HepG2 (cell line): Measurements from ENCODE around the gene GMEB1. TPM values are rescaled to one million over a fixed set of nuclear protein-coding genes. Genes with fewer than 3 reads are reported as not detected.
A peak's percentile ranks its signal among the peaks of the same experiment; 100 is the strongest.

Experiments used
- CBX2 ChIP-seq, 2 experiments: fragments of 200-600 bp in 1 of 2; sonication (generic); formaldehyde crosslinking in 1 of 2; IDR thresholded peaks; 2 replicates each; pipeline versions ENCODE4 v1.7.0 to v1.8.1; 2018 to 2022; ENCODE audit warnings: low read depth in 2 of 2, low read length in 1 of 2, mild to moderate bottlenecking in 1 of 2, missing genetic modification reagents in 1 of 2
- DNMT3B ChIP-seq: conservative IDR thresholded peaks from 2 replicates; pipeline ENCODE4 v1.6.1; 2016; ENCODE audit warnings: missing biosample characterization, control low read depth
- GLI4 ChIP-seq: sonication (generic); formaldehyde crosslinking; IDR thresholded peaks from 2 replicates; pipeline ENCODE4 v1.5.1; 2020; ENCODE audit warnings: missing genetic modification reagents, mild to moderate bottlenecking, moderate library complexity, borderline replicate concordance
- HMG20B ChIP-seq: conservative IDR thresholded peaks from 2 replicates; pipeline ENCODE4 v1.6.1; 2016; ENCODE audit warnings: missing genetic modification reagents, missing compliant biosample characterization
- IKZF5 ChIP-seq: IDR thresholded peaks from 2 replicates; pipeline ENCODE4 v1.6.1; 2018; ENCODE audit warnings: missing genetic modification reagents, mild to moderate bottlenecking, missing compliant biosample characterization
- KAT8 ChIP-seq: IDR thresholded peaks from 2 replicates; pipeline ENCODE4 v1.6.1; 2016; ENCODE audit warnings: missing genetic modification reagents, missing compliant biosample characterization
- MBNL3 ChIP-seq: fragments of 250-450 bp; sonication (Bioruptor Pico); conservative IDR thresholded peaks from 2 replicates; pipeline ENCODE4 v1.8.0; 2022; ENCODE audit warnings: mild to moderate bottlenecking, inconsistent platforms
- NFIC ChIP-seq: IDR thresholded peaks from 2 replicates; pipeline ENCODE4 v1.6.1; 2012; ENCODE audit warnings: mild to moderate bottlenecking, low read length, inconsistent platforms
- POLR2AphosphoS5 ChIP-seq: IDR thresholded peaks from 2 replicates; pipeline ENCODE4 v1.6.1; 2012; ENCODE audit warnings: low read depth, low read length
- REXO4 ChIP-seq: sonication (generic); formaldehyde crosslinking; IDR thresholded peaks from 2 replicates; pipeline ENCODE4 v1.8.0; 2022; ENCODE audit warnings: missing genetic modification reagents, mild to moderate bottlenecking, borderline replicate concordance
- SCMH1 ChIP-seq: sonication (generic); formaldehyde crosslinking; IDR thresholded peaks from 2 replicates; pipeline ENCODE4 v1.9.0; 2021; ENCODE audit warnings: missing genetic modification reagents, mild to moderate bottlenecking, borderline replicate concordance
- SIX4 ChIP-seq: sonication (generic); formaldehyde crosslinking; IDR thresholded peaks from 2 replicates; pipeline ENCODE4 v1.4.0; 2020; ENCODE audit warnings: missing genetic modification reagents
- SKI ChIP-seq: fragments of 450-650 bp; IDR thresholded peaks from one replicate; pipeline ENCODE4 v1.6.1; 2018; ENCODE audit warnings: mild to moderate bottlenecking; ENCODE audit not compliant: partially characterized antibody
- TARDBP ChIP-seq: sonication (generic); formaldehyde crosslinking; IDR thresholded peaks from 2 replicates; pipeline ENCODE4 v1.8.0; 2022; ENCODE audit warnings: mild to moderate bottlenecking, missing genetic modification reagents
- TBX3 ChIP-seq: fragments of 450-650 bp; IDR thresholded peaks from 2 replicates; pipeline ENCODE4 v1.6.1; 2017; ENCODE audit warnings: antibody characterized with exemption, mild to moderate bottlenecking, inconsistent platforms, borderline replicate concordance
- ZBTB1 ChIP-seq: sonication (generic); formaldehyde crosslinking; IDR thresholded peaks from 2 replicates; pipeline ENCODE4 v1.4.0; 2020; ENCODE audit warnings: missing genetic modification reagents, borderline replicate concordance
- ZBTB20 ChIP-seq: sonication (generic); formaldehyde crosslinking; IDR thresholded peaks from 2 replicates; pipeline ENCODE4 v1.8.1; 2023; ENCODE audit warnings: missing genetic modification reagents, low read depth, mild to moderate bottlenecking, borderline replicate concordance
- ZFP37 ChIP-seq: sonication (generic); formaldehyde crosslinking; IDR thresholded peaks from 2 replicates; pipeline ENCODE4 v1.4.0; 2020; ENCODE audit warnings: missing genetic modification reagents, borderline replicate concordance
- ZNF121 ChIP-seq: sonication (generic); formaldehyde crosslinking; IDR thresholded peaks from 2 replicates; pipeline ENCODE4 v1.5.0; 2020; ENCODE audit warnings: mild to moderate bottlenecking, missing genetic modification reagents
- ZNF143 ChIP-seq: sonication (generic); formaldehyde crosslinking; IDR thresholded peaks from 2 replicates; pipeline ENCODE4 v1.4.0; 2020; ENCODE audit warnings: missing genetic modification reagents
- ZNF232 ChIP-seq: sonication (generic); formaldehyde crosslinking; IDR thresholded peaks from 2 replicates; pipeline ENCODE4 v1.4.0; 2020; ENCODE audit warnings: missing genetic modification reagents, borderline replicate concordance
- ZNF317 ChIP-seq: sonication (generic); formaldehyde crosslinking; IDR thresholded peaks from 2 replicates; pipeline ENCODE4 v1.5.0; 2020; ENCODE audit warnings: mild to moderate bottlenecking, missing genetic modification reagents
- ZNF331 ChIP-seq: sonication (generic); formaldehyde crosslinking; IDR thresholded peaks from 2 replicates; pipeline ENCODE4 v1.4.0; 2020; ENCODE audit warnings: missing genetic modification reagents
- ZNF589 ChIP-seq: sonication (generic); formaldehyde crosslinking; conservative IDR thresholded peaks from 2 replicates; pipeline ENCODE4 v1.8.0; 2022; ENCODE audit warnings: mild to moderate bottlenecking, moderate library complexity, missing genetic modification reagents
- ZSCAN31 ChIP-seq: sonication (generic); formaldehyde crosslinking; IDR thresholded peaks from 2 replicates; pipeline ENCODE4 v1.5.0; 2020; ENCODE audit warnings: low read depth, mild to moderate bottlenecking, missing genetic modification reagents
- ZSCAN5A ChIP-seq: sonication (generic); formaldehyde crosslinking; IDR thresholded peaks from 2 replicates; pipeline ENCODE4 v1.8.0; 2022; ENCODE audit warnings: mild to moderate bottlenecking, missing genetic modification reagents, borderline replicate concordance
- polyA plus RNA-seq, 8 experiments: library from polyadenylated mRNA; depleted of rRNA in 3 of 8; stranded (reverse) in 7 of 8; unstranded in 1 of 8; fragments of >200 nt; fragmentation: Illumina TruSeq in 4 of 8; extraction: Trizol in 4 of 8; gene quantifications; 2 replicates each; pipeline versions ENCODE4 v1.2.1 to v1.2.3, GENCODE V29; 2011 to 2016; ENCODE audit warnings: low read depth in 4 of 8, missing spikeins in 1 of 8, mixed read lengths in 1 of 8; ENCODE audit not compliant: insufficient read depth in 1 of 8
- total RNA-seq, 5 experiments: library from RNA; depleted of rRNA; stranded (reverse); fragments of >200 nt; fragmentation: Illumina TruSeq; extraction: Trizol; gene quantifications; 2 replicates each; pipeline ENCODE4 v1.2.3, GENCODE V29; 2016; ENCODE audit warnings: low read depth in 1 of 5

The GMEB1 gene
- total and polyA plus RNA-seq, 2 of the 13 experiments (the other 11 are each of a cell fraction or from before 2014, with no cell fraction given) = 3.0 to 6.0 TPM

- TF ChIP-seq ZNF121 (no peak; the same call in 1 of the 2 replicates), ZFP37 (CRISPR knock-in tag) (no peak), ZNF232 (CRISPR knock-in tag) (no peak; the same call in 1 of the 2 replicates), TARDBP (CRISPR knock-in tag) (peak; percentile 80), ZBTB1 (CRISPR knock-in tag) (no peak), NFIC (no peak), SCMH1 (CRISPR knock-in tag) (no peak), SKI (peak; percentile 83), KAT8 (CRISPR knock-in tag) (peak; percentile 95), REXO4 (CRISPR knock-in tag) (0 out of 2 replicates have a peak, but pooled peaks have one; percentile 45), GLI4 (peak; percentile 78; the same call in 1 of the 2 replicates), ZNF589 (CRISPR knock-in tag) (peak; percentile 90), HMG20B (CRISPR knock-in tag) (peak; percentile 75; the same call in 1 of the 2 replicates), ZBTB20 (CRISPR knock-in tag) (peak; percentile 2; the same call in 1 of the 2 replicates), IKZF5 (peak; percentile 95), ZNF143 (CRISPR knock-in tag) (peak; percentile 86), ZSCAN5A (CRISPR knock-in tag) (peak; percentile 24; the same call in 1 of the 2 replicates), SIX4 (CRISPR knock-in tag) (peak; percentile 95), DNMT3B (CRISPR knock-in tag) (no peak), MBNL3 (CRISPR knock-in tag) (no peak), ZSCAN31 (CRISPR knock-in tag) (peak; percentile 68; the same call in 1 of the 2 replicates), TBX3 (peak; percentile 76), ZNF317 (CRISPR knock-in tag) (peak; percentile 59; the same call in 1 of the 2 replicates), CBX2 (IDR thresholded peaks at IDR 0.05; ENCODE audit: low read depth, low read length) (no peak), CBX2 (CRISPR knock-in tag; IDR thresholded peaks at IDR 0.05; ENCODE audit: low read depth) (no peak), POLR2AphosphoS5 (peak; percentile 45), ZNF331 (CRISPR knock-in tag) (peak; percentile 64)
Observed at GRCh38 chr1:28736450-28737306, 68.1 kb downstream of the GMEB1 start, which contains the start of gene YTHDF2 (continued).
